Prostate gland (tissue), 2 donors: Measurements from ENCODE around the gene ACOX3.

ENCODE experiments used
- POLR2A ChIP-seq: fragments of 450-650 bp; IDR thresholded peaks from one replicate; pipeline ENCODE4 v1.6.1; 2016; ENCODE audit warnings: antibody characterized with exemption, mild to moderate bottlenecking
- TF ChIP-seq, protein P1 (sequence below), 4 experiments: fragments of 200-600 bp in 2 of 4; fragments of 450-650 bp in 2 of 4; sonication (generic) in 2 of 4; IDR thresholded peaks; 1 replicate in 3 of 4; 2 replicates in 1 of 4; pipeline ENCODE4 v1.5.1; 2016 to 2019; ENCODE audit warnings: antibody characterized with exemption in 4 of 4, mild to moderate bottlenecking in 2 of 4, moderate library complexity in 2 of 4

- TF ChIP-seq, protein P1, sequence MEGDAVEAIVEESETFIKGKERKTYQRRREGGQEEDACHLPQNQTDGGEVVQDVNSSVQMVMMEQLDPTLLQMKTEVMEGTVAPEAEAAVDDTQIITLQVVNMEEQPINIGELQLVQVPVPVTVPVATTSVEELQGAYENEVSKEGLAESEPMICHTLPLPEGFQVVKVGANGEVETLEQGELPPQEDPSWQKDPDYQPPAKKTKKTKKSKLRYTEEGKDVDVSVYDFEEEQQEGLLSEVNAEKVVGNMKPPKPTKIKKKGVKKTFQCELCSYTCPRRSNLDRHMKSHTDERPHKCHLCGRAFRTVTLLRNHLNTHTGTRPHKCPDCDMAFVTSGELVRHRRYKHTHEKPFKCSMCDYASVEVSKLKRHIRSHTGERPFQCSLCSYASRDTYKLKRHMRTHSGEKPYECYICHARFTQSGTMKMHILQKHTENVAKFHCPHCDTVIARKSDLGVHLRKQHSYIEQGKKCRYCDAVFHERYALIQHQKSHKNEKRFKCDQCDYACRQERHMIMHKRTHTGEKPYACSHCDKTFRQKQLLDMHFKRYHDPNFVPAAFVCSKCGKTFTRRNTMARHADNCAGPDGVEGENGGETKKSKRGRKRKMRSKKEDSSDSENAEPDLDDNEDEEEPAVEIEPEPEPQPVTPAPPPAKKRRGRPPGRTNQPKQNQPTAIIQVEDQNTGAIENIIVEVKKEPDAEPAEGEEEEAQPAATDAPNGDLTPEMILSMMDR (IDR thresholded peaks at IDR 0.05), result peak in 2 of 4 experiments; percentile 40 to 62
- no peak for TF ChIP-seq POLR2A
These were observed 3.2 kb downstream of the ACOX3 start for GRCh38 chr4:8437281-8437680.
